Upper lobe of right lung (tissue), 1 donor: Measurements from ENCODE around the gene PRKCZ. TPM values are rescaled to one million over a fixed set of nuclear protein-coding genes. Genes with fewer than 3 reads are reported as not detected.
"Not testable (repeated sequence)": the region's sequence is repeated elsewhere in the genome, so short reads cannot be mapped to it uniquely, and the experiment has no call there.

ENCODE experiments used
- ATAC-seq: fragments of 200-7000 bp; cut with Tn5 transposase; one replicate; pipeline ENCODE4 v1.9.1; 2020; ENCODE audit warnings: mild to moderate bottlenecking, moderate library complexity
- DNase-seq: peaks from one replicate; pipeline ENCODE4 v3.0.0-alpha.2; 2020
- H3K27ac ChIP-seq: fragments of 200-600 bp; one replicate; pipeline ENCODE4 v1.8.0; 2022
- H3K27me3 ChIP-seq: fragments of 200-600 bp; one replicate; pipeline ENCODE4 v1.8.0; 2022; ENCODE audit warnings: mild to moderate bottlenecking
- H3K36me3 ChIP-seq: fragments of 200-600 bp; one replicate; pipeline ENCODE4 v1.8.0; 2022
- H3K4me1 ChIP-seq: fragments of 200-600 bp; one replicate; pipeline ENCODE4 v1.8.0; 2022
- H3K4me3 ChIP-seq: fragments of 200-600 bp; one replicate; pipeline ENCODE4 v1.8.0; 2022; ENCODE audit warnings: mild to moderate bottlenecking
- H3K9me3 ChIP-seq: fragments of 200-600 bp; one replicate; pipeline ENCODE4 v1.8.0; 2022
- intact Hi-C: fragments of 100-400 bp; cut with DNase I; formaldehyde crosslinking; loops from one replicate; pipeline ENCODE4 v1.11.0; 2022
- total RNA-seq: library from RNA; stranded (reverse); fragmentation: NEBNext Ultra II Directional; extraction: Animal tissue kit (Norgen Biotek cat#: 25700); gene quantifications from one replicate; pipeline ENCODE4 v1.2.1, GENCODE V29; 2021
- TF ChIP-seq, protein P1 (sequence below): fragments of 200-600 bp; IDR thresholded peaks from one replicate; pipeline ENCODE4 v1.8.0; 2022; ENCODE audit warnings: antibody characterized with exemption
- donor health status: DM: no; HTN: yes; CAD: no; lungs with severe emphysema.

Gene PRKCZ
- total RNA-seq, 1 donor from 2014 or later = 121 TPM

DNA sequence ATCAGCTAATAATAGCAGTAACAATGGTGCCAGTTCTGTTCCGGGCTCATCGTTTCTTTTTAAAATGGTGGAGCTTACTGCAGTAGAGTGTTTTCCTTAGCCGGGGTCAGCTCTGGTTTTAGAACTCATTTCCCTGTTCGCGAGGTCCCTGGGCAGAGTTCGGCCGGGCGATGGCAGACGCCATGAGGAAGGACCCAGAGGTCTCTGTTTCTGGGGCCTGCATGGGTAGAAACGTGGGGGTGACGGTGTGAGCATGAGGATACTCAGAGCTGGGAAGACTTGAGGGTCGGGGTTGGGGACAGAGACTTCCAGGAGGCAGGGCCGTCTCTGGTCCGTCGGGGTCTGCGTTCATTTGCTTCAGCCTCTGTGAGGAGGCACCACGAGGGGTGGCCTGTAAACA is 38.8 kb downstream of the PRKCZ start:
- intact Hi-C loops = no loop called here
- DNase-seq (no peak), ATAC-seq (no peak)
- no peaks in the 10 kb centered on the region for H3K27me3 ChIP-seq
- H3K4me1 ChIP-seq = no peaks in the 10 kb centered on the region
- no peak overlapping the region for H3K27ac ChIP-seq
- TF ChIP-seq, protein P1, sequence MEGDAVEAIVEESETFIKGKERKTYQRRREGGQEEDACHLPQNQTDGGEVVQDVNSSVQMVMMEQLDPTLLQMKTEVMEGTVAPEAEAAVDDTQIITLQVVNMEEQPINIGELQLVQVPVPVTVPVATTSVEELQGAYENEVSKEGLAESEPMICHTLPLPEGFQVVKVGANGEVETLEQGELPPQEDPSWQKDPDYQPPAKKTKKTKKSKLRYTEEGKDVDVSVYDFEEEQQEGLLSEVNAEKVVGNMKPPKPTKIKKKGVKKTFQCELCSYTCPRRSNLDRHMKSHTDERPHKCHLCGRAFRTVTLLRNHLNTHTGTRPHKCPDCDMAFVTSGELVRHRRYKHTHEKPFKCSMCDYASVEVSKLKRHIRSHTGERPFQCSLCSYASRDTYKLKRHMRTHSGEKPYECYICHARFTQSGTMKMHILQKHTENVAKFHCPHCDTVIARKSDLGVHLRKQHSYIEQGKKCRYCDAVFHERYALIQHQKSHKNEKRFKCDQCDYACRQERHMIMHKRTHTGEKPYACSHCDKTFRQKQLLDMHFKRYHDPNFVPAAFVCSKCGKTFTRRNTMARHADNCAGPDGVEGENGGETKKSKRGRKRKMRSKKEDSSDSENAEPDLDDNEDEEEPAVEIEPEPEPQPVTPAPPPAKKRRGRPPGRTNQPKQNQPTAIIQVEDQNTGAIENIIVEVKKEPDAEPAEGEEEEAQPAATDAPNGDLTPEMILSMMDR = no peak
- no peaks in the 10 kb centered on the region for H3K36me3 ChIP-seq
- no peak overlapping the region for H3K4me3 ChIP-seq
- no peaks in the 10 kb centered on the region for H3K9me3 ChIP-seq

DNA sequence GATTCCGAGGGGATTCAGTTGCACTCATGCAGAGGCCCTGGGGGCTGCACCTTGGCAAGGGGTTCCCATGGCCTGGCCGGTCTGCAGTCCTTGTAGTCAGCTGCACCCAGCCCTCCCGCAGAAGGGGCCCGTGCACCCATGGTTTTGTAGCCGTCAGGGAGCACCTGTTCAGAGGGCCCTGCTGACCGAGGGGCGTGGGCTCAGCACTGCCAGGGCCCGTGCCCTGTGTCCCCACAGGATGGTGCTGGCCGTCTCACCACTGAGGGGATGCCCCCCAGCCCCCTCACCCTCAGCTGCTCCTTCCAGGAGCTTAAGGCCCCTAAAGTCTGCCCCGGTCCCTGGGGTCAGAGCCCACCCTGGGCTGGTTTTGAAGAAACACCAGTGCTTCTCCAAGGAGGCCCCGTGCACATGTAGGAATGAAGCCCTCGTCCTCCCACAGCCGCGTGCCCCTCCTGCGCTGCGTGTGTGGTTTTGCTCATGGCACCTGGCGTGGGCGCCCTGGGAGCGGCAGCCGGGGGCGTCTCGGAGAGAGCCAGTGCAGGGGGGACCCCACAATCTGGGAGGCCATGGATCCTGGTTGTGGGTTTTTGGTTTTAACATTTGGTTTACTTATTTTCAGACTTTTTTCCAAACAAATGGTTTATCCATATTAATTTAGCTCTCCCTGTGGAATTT is 40.1 kb downstream of the PRKCZ start:
- no peaks in the 10 kb centered on the region for H3K9me3 ChIP-seq
- no peak overlapping the region for H3K4me3 ChIP-seq
- intact Hi-C loops = no loop called here
- H3K27me3 ChIP-seq = no peaks in the 10 kb centered on the region
- ATAC-seq (no peak), DNase-seq (no peak)
- TF ChIP-seq, protein P1 = no peak
- H3K27ac ChIP-seq = no peak overlapping the region
- no peaks in the 10 kb centered on the region for H3K4me1 ChIP-seq
- H3K36me3 ChIP-seq = no peaks in the 10 kb centered on the region

DNA sequence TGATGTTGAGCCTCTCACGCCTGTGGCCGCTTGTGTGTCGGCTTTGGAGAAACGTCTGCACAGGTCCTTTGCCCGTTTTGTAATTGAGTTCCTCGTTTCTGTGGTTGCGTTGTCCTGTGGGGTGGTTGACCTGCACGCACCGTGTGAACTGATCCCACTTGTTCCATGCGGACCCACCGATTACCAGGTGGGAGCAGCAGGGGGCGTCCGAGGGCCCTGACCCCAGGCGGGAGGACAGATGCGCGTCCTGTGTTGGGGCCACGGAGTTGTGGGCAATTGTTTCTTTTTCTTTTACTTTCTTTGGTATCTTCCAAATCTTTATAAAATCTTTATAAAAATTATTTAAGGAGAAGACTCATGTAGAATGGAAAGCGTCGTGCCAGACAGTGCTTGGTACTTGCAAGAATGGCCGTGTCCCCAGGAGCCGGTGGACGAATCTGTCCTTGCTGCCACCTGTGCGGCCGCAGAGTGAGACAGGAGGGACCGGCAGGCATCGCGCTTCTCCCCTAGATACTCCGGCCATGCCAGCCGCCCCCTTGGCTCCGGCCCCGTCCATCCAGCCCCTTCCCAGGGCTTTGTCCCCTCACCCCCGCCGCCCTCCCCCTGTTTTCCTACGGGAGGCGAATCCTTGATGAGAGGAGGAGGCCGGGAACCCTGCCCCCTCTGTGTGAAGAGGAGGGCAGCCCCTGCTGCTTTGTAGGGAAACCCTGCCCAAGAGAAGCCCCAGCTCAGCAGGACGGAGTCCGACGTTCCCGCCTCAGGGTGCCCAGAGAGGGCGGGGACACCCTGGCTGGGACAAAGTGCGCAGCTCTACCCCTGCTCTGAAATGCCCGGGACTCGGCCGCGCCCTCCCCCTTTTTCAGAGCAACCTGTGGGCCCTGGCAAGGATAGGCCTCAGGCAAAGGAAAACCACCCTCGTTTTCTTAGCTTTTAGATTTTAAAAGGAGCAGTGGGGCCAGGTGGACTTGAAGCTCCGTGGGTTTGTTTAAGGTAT is 41.7 kb downstream of the PRKCZ start:
- TF ChIP-seq, protein P1 = peak; percentile 50
- Histone ChIP-seq H3K27me3 (no peaks in the 10 kb centered on the region), H3K4me3 (no peak overlapping the region), H3K27ac (no peak overlapping the region), H3K9me3 (no peaks in the 10 kb centered on the region), H3K36me3 (no peaks in the 10 kb centered on the region), H3K4me1 (no peaks in the 10 kb centered on the region)
- intact Hi-C loops = no loop called here
- ATAC-seq (peak; percentile 50), DNase-seq (no peak)

DNA sequence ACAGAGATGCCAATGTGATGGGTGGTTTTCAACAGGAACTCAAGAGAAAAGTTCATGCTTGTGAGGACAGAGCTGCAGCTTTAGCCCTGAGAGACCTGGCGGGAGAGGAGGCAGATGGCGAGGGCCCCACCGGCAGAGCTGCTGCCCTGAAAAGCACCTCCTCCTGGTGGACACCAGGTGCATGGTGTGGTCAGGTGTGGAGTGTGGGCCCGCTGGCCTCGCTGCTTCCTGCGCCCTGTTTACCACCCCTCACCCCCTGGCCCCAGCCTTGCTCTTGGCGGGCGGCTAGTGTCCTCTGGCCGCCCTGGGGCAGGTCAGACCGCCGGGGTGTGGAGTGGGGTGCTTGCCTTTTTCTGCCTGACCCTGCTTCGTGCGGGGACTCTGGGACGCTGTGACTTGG is 42.8 kb downstream of the PRKCZ start:
- TF ChIP-seq, protein P1 = no peak
- no peaks in the 10 kb centered on the region for H3K36me3 ChIP-seq
- ATAC-seq (no peak), DNase-seq (no peak)
- H3K9me3 ChIP-seq = no peaks in the 10 kb centered on the region
- H3K27ac ChIP-seq = no peak overlapping the region
- no peaks in the 10 kb centered on the region for H3K4me1 ChIP-seq
- no peaks in the 10 kb centered on the region for H3K27me3 ChIP-seq
- intact Hi-C loops = no loop called here
- H3K4me3 ChIP-seq = no peak overlapping the region

DNA sequence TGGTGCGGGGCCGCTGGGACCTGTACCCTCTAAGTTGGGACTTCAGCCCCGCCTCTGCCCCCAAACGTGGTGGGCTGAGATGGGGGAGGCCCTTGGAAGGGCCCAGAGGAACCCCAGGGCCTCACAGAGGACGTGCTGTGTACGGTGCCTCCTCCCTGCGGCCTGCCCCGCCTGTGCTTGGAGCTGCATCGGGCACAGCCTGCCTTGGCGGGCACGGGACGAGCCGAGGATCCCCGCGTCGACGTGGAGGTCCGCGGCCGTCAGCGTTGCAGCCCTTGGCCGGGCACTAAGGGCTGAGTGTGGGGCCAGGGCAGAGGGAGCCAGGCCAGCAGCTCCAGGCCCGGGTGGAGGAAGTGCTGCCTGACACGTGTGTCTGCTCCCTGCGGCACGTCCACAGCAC is 43.4 kb downstream of the PRKCZ start:
- intact Hi-C loops = no loop called here

DNA sequence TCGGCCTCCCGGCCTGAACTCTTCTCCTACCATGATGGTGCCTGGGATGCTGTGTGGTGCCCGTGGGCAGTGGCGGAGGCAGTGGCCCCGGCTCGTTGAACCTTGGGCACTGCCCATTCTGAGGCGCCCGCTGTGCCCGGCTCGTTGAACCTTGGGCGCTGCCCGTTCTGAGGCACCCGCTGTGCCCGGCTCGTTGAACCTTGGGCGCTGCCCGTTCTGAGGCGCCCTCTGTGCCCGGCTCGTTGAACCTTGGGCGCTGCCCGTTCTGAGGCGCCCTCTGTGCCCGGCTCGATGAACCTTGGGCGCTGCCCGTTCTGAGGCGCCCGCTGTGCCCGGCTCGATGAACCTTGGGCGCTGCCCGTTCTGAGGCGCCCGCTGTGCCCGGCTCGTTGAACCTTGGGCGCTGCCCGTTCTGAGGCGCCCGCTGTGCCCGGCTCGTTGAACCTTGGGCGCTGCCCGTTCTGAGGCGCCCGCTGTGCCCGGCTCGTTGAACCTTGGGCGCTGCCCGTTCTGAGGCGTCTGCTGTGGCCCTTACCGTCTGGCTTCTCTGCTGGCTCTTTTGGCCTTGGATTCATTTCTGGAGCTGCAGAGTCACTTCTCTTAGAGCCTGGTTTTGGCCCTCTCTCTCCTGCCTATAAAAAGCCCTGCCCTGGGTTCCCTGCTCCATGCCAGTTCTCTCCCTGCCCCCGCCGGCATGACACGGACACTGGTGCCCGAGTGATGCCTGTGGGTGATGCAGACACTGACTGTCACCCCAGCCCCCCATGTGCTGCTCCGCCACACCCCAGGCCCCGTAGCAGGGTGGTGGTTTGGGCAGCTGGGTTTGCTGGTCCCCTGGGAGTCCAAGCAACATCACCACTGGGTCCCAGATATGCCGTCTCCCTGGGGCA is 44.3 kb downstream of the PRKCZ start:
- intact Hi-C loops, H3K4me1 ChIP-seq, H3K4me3 ChIP-seq, DNase-seq, H3K9me3 ChIP-seq, ATAC-seq, H3K36me3 ChIP-seq, H3K27ac ChIP-seq, H3K27me3 ChIP-seq: not testable (repeated sequence)

More for the DNA sequence above, 43.4 kb downstream of the PRKCZ start:
- H3K27me3 ChIP-seq = no peaks in the 10 kb centered on the region
- no peak for ATAC-seq
- TF ChIP-seq, protein P1 = no peak
- no peaks in the 10 kb centered on the region for H3K36me3 ChIP-seq
- no peak overlapping the region for H3K4me3 ChIP-seq
- no peaks in the 10 kb centered on the region for H3K9me3 ChIP-seq
- H3K27ac ChIP-seq = no peak overlapping the region
- no peak for DNase-seq
- no peaks in the 10 kb centered on the region for H3K4me1 ChIP-seq
